ENCODE measurements around the gene PCNX2. TPM values are rescaled to one million over a fixed set of nuclear protein-coding genes. Genes with fewer than 3 reads are reported as not detected.
"Not testable (repeated sequence)": the region's sequence is repeated elsewhere in the genome, so short reads cannot be mapped to it uniquely, and the experiment has no call there.

PCNX2 gene
- total RNA-seq, 1 experiment from 2014 or later: 15.3 TPM

GRCh38 chr1:233179638-233180037 is 115.9 kb downstream of the PCNX2 start:
- H3K79me2 ChIP-seq (ENCODE audit: insufficient read depth, low read length); ATAC-seq; H3K9me3 ChIP-seq (ENCODE audit: control insufficient read depth in 1 of 2, insufficient read depth in 1 of 2, low read depth in 1 of 2, low read length in 2 of 2); BruUV-seq (replicated peaks); RAD21 ChIA-PET (ENCODE audit: low non-redundant PET in 1 of 2, low total read pairs in 2 of 2, uncharacterized antibody in 2 of 2, unreplicated experiment in 2 of 2); H3K4me3 ChIP-seq (replicated peaks in 1 of 2; ENCODE audit: low read depth in 1 of 2, low read length in 2 of 2); intact Hi-C loops (cut with micrococcal nuclease); H3K4me2 ChIP-seq (ENCODE audit: low read length); H2AFZ ChIP-seq (ENCODE audit: low read depth, low read length, poor library complexity, severe bottlenecking); H3K9me2 ChIP-seq (ENCODE audit: insufficient read depth); CTCF ChIA-PET; H3K9ac ChIP-seq (ENCODE audit: low read length); DNase-seq (ENCODE audit: low read depth, low spot score); POLR2A ChIA-PET; H3K27me3 ChIP-seq (ENCODE audit: insufficient read depth, low read length); H4K20me1 ChIP-seq (ENCODE audit: insufficient read depth): not testable (repeated sequence)
- peaks cover 4 to 26% of the 10 kb centered on the region in 2 experiments; a peak in 2 of 4 replicates for H3K4me1 ChIP-seq (ENCODE audit: control insufficient read depth in 1 of 2, insufficient read depth in 2 of 2, low read length in 2 of 2)
- peak; percentile 48; the same call in 1 of the 2 replicates for TF ChIP-seq SRF (IDR thresholded peaks at IDR 0.05; ENCODE audit: low read depth)
- H3K27ac ChIP-seq (ENCODE audit: low read depth, low read length): peak overlapping the region; percentile 22; the same call in 1 of the 2 replicates
- H3K36me3 ChIP-seq (ENCODE audit: control insufficient read depth in 1 of 2, insufficient read depth in 2 of 2, low read length in 2 of 2): peaks cover 0 to 20% of the 10 kb centered on the region in 2 experiments; a peak in 2 of 4 replicates

GRCh38 chr1:233172201-233172600 is 123.3 kb downstream of the PCNX2 start:
- Histone ChIP-seq H2AFZ (ENCODE audit: low read depth, low read length, poor library complexity, severe bottlenecking) (no peak overlapping the region), H3K27ac (ENCODE audit: low read depth, low read length) (no peak overlapping the region), H3K4me1 (ENCODE audit: control insufficient read depth in 1 of 2, insufficient read depth in 2 of 2, low read length in 2 of 2) (no peaks in the 10 kb centered on the region), H3K9me2 (ENCODE audit: insufficient read depth) (no peaks in the 10 kb centered on the region), H3K79me2 (ENCODE audit: insufficient read depth, low read length) (no peaks in the 10 kb centered on the region), H3K9ac (ENCODE audit: low read length) (no peak overlapping the region), H3K27me3 (ENCODE audit: insufficient read depth, low read length) (no peaks in the 10 kb centered on the region), H3K36me3 (ENCODE audit: control insufficient read depth in 1 of 2, insufficient read depth in 2 of 2, low read length in 2 of 2) (peaks cover 0 to 6% of the 10 kb centered on the region in 2 experiments; a peak in 1 of 4 replicates), H3K4me2 (ENCODE audit: low read length) (no peak overlapping the region), H3K9me3 (ENCODE audit: control insufficient read depth in 1 of 2, insufficient read depth in 1 of 2, low read depth in 1 of 2, low read length in 2 of 2) (no peaks in the 10 kb centered on the region; a peak in 1 of 4 replicates), H3K4me3 (replicated peaks in 1 of 2; ENCODE audit: low read depth in 1 of 2, low read length in 2 of 2) (no peak overlapping the region), H4K20me1 (ENCODE audit: insufficient read depth) (no peaks in the 10 kb centered on the region)
- ATAC-seq: peak; percentile 71
- POLR2A ChIA-PET: no interaction called here
- TF ChIP-seq CEBPB (IDR thresholded peaks at IDR 0.05; ENCODE audit: low read depth) (no peak), RAD21 (IDR thresholded peaks at IDR 0.05; ENCODE audit: low read depth) (peak; percentile 71), CTCF (IDR thresholded peaks at IDR 0.05 in 2 of 3, conservative IDR thresholded peaks at IDR 0.05 in 1 of 3; ENCODE audit: borderline replicate concordance in 1 of 3, insufficient read depth in 1 of 3, low read depth in 2 of 3, low read length in 2 of 3) (peak; percentile 33 to 52 (median 39); a peak in 4 of 6 replicates)
- peak; percentile 31 for DNase-seq (ENCODE audit: low read depth, low spot score)
- BruUV-seq (replicated peaks): no TSS peak
- CTCF ChIA-PET: no interaction called here
- RAD21 ChIA-PET (ENCODE audit: low non-redundant PET in 1 of 2, low total read pairs in 2 of 2, uncharacterized antibody in 2 of 2, unreplicated experiment in 2 of 2): no interaction called here
- intact Hi-C loops (cut with micrococcal nuclease): loop anchor here (5.0 kb wide), 1 partner anchor 535 kb away; no protein-coding TSS in a partner anchor

Measured in HCT116 (cell line).